Activated CD4-positive, alpha-beta T cell treated with anti-CD3 and anti-CD28 coated beads, Interleukin-2, Interleukin-4, amounts not matched to agents 100 ng/mL and 50 ng/mL, durations not matched to agents 16 hours and 8 hours (primary cell): ENCODE data around the gene OR52L1.
"Not testable (repeated sequence)": the region's sequence is repeated elsewhere in the genome, so short reads cannot be mapped to it uniquely, and the experiment has no call there.

Experiments used
- DNase-seq: peaks from one replicate; pipeline ENCODE4 v3.0.0-alpha.2; 2020; ENCODE audit warnings: low spot score

OR52L1 gene

DNA sequence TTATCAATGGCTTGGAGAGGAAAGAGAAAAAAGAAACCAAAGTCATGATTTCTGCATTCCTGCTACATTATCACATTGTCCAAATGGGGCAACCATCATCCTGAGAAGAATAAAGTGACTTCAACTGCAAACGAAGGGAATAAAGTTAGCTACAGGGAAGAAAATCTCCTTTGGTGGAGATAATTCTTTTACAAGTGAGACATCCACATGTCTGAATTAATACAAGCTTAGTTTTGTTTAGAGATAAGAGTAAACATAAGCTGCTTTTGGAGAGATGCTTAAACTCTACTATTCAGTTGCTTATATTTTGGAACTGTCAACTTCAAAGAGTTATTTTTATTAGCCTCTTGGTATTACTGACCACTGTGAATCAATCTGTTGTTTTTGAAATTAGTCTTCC, at the start of gene OR52L1:
Gene OR52L1 (minus strand): TSS at position 101 of the 400 bp plus-strand sequence. CDS start 55 bp downstream, at position 46.
- DNase-seq = no peak

DNA sequence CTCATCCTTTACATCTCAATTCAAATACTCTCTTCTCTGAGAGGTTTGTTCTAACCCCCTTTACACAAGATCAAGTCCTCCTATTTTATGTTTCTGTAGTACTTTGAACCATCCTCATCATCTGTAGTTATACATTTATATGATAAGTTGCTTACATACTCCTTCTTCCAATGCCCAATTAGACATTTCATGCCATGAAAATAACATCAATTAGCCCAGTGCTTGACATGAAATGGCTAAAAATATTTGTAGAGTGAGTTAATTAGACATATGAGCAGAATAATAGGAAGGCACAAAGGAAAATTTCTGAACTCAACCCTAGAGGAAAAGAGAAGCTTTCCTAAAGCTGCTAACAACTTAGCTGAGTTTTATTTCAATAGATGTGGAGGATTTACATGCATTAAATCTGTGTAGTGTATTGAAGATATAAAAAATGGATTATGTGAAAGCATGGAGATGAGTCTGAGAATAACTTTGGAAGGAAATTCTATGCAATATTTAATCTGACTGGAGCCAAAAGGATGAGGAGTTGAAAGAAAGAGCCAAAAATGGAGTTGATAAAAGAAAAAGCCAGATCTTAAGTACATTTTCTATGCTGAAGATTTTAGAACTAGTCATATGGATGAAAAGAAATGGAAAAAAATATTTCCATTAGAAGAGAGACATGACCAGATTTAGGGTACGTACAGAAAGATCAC, 44.1 kb upstream of the OR52L1 start, which contains the start of gene OR56A1:
Gene OR56A1 (minus strand): TSS at position 51 of the 698 bp plus-strand sequence. CDS start 3,066 bp downstream, outside the sequence.
- DNase-seq = no peak

DNA sequence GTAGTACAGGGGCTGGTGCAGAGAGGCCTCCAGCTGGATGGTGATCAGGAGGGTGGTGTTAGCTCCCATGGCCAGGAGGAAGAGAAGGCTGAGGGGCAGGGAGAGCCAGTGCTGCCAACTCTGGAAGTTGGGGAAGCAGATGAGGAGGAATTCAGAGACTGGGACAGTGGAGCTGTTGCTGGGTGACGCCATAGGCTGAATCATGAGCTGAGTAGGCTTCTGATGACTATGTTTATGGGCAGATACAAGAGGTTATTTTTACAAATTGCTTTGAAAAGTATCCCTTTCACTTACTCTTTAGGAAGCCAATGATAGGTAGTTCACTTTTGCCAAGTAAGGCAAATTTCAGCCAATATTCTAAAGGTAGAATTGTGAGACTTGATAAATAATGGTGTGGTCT, 40.7 kb upstream of the OR52L1 start:
- no peak for DNase-seq

- no peak for DNase-seq
Observed at GRCh38 chr11:6025056-6025455, 38.3 kb upstream of the OR52L1 start.

GRCh38 chr11:6022956-6023355, 36.2 kb upstream of the OR52L1 start:
- DNase-seq = peak; percentile 12

- DNase-seq = no peak
Observed at GRCh38 chr11:6013042-6013441, 26.3 kb upstream of the OR52L1 start.

DNA sequence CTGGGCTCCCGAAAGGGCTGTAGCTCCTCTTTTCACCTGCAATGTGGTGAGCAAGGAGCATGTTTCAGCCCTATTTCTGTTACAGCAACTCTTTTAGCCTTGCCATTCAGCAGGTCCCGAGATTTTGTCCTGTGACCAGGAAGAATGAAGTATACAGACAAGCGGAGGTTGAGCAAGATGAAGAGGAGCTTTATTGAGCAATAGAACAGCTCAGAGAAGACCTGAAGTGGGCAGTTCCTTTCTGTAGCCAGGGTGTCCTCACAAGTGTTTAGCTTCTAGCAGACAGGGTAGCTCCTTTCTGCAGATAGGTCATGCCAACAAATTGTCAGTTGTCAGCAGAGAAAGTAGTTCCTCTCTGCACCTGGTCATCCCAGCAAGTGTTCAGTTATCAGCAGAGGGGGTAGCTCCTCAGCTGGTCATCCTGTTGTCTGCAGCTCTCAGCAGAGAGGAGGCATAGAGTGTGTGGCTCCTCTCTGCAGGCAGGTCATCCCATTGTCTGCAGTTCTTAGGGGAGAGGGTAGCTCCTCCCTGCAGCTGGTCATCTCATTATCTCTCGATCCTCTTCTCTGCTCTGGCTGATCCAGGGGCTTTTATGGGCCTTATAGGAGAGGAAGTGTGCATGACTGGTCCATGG, 25.4 kb upstream of the OR52L1 start:
- no peak for DNase-seq

- DNase-seq = no peak
Observed at GRCh38 chr11:6006846-6007245, 20.1 kb upstream of the OR52L1 start, which contains the start of gene OR56A4. OR56A4 (minus strand) TSS chr11:6006946; CDS start chr11:6002992, 3,954 bp downstream.

- no peak for DNase-seq
Observed at GRCh38 chr11:6006395-6006794, 19.6 kb upstream of the OR52L1 start.

DNA sequence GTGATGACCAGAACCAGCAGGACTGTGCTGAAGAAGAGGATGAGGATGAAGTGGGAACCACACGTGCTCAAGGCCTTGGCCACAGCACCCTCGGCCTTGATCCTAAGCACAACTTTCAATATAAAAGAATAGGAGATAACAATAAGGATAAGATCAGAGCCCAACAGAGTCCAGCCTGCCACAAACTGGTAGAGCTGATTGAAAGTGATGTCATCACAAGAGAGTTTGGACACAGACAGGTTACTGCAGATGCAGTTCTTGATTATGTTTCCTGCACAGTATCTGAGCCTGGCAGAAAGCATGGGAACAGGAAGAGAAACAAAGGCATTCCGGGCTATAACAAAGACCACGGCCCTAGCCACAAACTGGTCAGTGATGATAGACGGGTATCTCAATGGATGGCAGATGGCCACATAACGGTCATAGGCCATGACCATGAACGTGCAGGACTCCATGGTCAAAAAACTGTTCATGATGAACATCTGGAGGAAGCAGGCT, 15.5 kb upstream of the OR52L1 start:
- no peak for DNase-seq

DNA sequence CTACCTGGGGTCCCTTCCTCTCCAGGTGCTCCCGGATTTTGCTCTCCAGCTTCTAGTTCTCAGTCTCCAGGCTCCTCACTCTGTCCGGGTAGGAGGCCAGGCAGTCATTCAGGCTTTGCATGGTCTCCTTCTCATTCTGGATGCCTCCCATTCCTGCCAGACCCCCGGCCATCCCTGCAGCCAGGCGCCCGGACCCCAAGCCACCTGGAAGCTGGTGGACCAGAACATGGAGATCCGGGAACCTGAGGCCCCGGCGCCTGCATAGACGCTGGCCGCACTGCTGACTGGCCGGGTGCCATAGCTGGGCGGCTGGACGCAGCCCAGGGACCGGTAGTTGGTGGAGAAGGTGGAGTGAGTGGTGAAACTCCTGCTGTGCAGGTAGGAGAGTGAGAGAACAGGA, 8.0 kb upstream of the OR52L1 start:
- DNase-seq = no peak

- DNase-seq = no peak
Observed at GRCh38 chr11:5992604-5993251, 5.9 kb upstream of the OR52L1 start.

DNA sequence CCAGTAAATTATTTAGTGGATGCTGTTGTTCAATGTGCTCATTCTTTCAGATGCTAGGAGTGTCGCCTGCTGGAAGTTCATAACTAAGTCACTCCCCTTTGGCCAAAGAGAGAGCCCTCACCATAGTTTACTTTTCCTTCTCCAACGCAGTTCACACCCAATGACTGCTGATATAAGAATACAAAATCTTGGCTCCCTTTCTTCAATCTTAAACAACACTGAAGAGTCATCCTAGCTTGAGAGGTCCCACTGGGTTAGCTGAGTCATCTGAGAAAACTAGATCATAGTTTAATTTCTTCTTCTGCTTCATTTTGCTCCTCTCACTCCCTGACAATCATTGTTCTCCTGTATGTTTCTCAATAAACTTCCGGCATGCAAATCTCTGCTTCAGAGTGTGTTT, 5.4 kb upstream of the OR52L1 start:
- no peak for DNase-seq

- DNase-seq = no peak
Observed at GRCh38 chr11:5989203-5989602, 2.4 kb upstream of the OR52L1 start.

DNA sequence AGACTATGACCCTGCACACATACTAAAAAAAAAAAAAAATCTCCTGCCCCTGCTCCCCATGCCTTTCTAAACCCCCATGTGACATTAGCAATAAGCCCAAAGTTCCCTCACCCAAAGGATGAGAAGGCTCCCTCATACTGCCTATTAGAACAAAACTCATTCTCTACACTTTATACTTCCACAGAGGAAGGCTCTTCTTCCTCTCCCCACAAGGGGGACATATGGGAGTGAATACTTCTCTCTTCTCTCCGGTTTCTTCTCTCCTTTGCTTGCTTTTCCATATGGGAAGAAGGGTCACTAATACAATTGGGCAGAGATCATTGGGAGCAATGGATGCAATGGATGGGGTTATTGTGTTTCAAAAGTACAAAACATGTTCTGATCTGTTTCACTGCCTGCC, 3.3 kb downstream of the OR52L1 start:
- DNase-seq = no peak

DNA sequence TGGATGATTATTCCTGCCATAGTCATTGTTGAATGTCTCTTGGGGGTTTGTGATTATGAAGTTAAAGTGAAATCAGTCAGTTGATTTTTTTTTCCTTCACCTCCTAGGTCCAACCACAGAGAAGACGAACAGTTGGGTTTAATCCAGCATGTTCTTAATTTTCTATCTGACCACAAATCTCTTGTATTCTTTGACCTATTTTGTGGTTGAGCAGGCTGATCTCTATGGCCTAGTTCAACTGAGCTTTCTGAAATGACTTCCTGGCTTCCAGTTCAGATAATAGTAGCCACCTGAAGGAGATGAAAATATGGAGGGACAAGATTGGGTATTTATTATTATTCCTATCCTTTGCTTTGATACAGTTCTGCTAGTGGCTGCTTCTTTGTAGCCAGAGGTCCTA, 13.3 kb downstream of the OR52L1 start:
- DNase-seq = no peak

DNA sequence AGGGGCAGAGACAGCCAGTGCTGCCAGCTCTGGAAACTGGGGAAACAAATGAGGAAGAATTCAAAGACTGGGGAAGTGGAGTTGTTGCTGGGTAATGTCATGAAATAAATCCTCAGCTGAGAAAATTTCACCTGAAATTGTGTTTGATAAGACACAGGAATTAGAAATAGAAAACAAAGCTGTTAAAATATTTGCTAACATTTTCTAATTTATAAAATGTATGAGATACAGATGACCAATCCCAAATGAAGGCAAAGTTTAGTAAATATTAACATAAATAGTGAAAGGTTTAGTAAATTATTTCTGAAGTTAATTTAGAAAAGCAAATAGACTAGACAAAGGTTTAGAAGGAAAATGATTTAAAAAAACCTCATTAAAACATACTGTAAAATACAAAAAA, 18.4 kb downstream of the OR52L1 start, which contains the start of gene OR56A5:
Gene OR56A5 (minus strand): TSS at position 101 of the 400 bp plus-strand sequence. CDS start 0 bp downstream, at position 101.
- no peak for DNase-seq

GRCh38 chr11:5967708-5968107, 19.1 kb downstream of the OR52L1 start:
- no peak for DNase-seq

DNA sequence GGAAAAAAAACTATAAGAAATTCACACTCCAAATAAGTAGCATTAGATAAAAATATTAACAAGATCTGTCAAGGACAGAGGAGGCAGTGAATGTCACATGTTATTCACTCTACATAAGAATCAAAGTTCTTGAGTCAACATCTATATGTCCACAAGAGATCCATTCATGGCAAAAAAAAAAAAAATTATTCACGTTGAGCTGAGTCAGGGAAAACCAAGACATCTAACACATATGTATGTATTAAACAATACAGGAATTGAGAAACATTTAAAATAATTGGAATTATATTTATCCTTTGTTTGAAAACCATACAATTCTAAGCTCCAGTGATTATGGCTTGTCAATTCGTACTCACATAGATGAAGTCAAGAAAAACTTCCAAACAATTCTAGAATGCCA, 19.8 kb downstream of the OR52L1 start:
- no peak for DNase-seq

GRCh38 chr11:5960704-5961320, 26.0 kb downstream of the OR52L1 start:
- not testable (repeated sequence) for DNase-seq

- DNase-seq = no peak
Observed at GRCh38 chr11:5955586-5955985, 31.2 kb downstream of the OR52L1 start.

- no peak for DNase-seq
Observed at GRCh38 chr11:5941951-5942350, 44.8 kb downstream of the OR52L1 start, which contains the start of gene OR56A3. OR56A3 (plus strand) TSS chr11:5942251; CDS start chr11:5947347, 5,096 bp downstream.
